Activated naive CD8-positive, alpha-beta T cell (primary cell): Measurements from ENCODE around the gene FCHO2.
"Not testable (repeated sequence)": the region's sequence is repeated elsewhere in the genome, so short reads cannot be mapped to it uniquely, and the experiment has no call there.

ENCODE experiments used
- H3K27ac Mint-ChIP-seq: one replicate; pipeline ENCODE4 v1.8.0; 2021; ENCODE audit warnings: mixed read lengths
- H3K27me3 Mint-ChIP-seq: one replicate; pipeline ENCODE4 v1.8.0; 2021; ENCODE audit warnings: mixed read lengths
- H3K36me3 Mint-ChIP-seq: one replicate; pipeline ENCODE4 v1.8.0; 2021; ENCODE audit warnings: mixed read lengths
- H3K4me1 Mint-ChIP-seq: one replicate; pipeline ENCODE4 v1.8.0; 2021; ENCODE audit warnings: low read depth, mixed read lengths
- H3K4me3 Mint-ChIP-seq: one replicate; pipeline ENCODE4 v1.8.0; 2021; ENCODE audit warnings: mild to moderate bottlenecking, mixed read lengths
- H3K9me3 Mint-ChIP-seq: one replicate; pipeline ENCODE4 v1.8.0; 2021; ENCODE audit warnings: low read depth, mixed read lengths

FCHO2 gene, protein sequence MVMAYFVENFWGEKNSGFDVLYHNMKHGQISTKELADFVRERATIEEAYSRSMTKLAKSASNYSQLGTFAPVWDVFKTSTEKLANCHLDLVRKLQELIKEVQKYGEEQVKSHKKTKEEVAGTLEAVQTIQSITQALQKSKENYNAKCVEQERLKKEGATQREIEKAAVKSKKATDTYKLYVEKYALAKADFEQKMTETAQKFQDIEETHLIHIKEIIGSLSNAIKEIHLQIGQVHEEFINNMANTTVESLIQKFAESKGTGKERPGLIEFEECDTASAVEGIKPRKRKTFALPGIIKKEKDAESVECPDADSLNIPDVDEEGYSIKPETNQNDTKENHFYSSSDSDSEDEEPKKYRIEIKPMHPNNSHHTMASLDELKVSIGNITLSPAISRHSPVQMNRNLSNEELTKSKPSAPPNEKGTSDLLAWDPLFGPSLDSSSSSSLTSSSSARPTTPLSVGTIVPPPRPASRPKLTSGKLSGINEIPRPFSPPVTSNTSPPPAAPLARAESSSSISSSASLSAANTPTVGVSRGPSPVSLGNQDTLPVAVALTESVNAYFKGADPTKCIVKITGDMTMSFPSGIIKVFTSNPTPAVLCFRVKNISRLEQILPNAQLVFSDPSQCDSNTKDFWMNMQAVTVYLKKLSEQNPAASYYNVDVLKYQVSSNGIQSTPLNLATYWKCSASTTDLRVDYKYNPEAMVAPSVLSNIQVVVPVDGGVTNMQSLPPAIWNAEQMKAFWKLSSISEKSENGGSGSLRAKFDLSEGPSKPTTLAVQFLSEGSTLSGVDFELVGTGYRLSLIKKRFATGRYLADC

DNA sequence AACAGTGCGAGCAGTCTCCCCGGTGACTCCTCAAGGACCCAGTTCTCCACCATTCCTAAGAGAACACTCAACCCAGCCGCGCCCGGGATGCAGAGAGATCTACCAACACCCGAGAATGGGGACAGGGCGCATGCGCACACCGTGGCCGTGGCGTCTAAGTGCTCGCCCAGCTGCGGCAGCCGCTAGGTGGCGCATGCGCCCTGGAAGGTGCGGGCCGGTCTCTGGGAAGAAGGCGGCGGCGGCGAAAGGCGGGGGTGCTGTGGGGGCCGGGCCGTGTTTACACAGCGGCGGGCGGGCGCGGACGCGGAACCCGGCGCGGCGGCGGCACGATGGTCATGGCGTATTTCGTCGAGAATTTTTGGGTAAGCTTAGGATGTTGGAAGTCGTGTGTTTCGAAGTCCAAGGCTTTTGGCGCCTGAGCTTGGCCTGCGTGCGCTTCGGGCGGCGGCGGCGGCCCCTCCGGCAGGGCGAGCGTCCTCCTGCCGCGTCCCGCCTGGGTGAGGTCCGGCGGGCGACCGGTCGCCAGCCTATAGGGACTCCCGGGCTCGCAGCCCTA is at the start of gene FCHO2:
TSS of gene FCHO2 (plus strand) at position 274 of the 556 bp plus-strand sequence. CDS start at position 330, 56 bp downstream.
- H3K4me1 Mint-ChIP-seq: peaks cover 12% of the 10 kb centered on the region
- no peaks in the 10 kb centered on the region for H3K9me3 Mint-ChIP-seq
- peaks cover 2% of the 10 kb centered on the region for H3K36me3 Mint-ChIP-seq
- H3K27me3 Mint-ChIP-seq: peaks cover 43% of the 10 kb centered on the region
- peak within 1 kb of the TSS; percentile 50 for H3K27ac Mint-ChIP-seq
- peak within 1 kb of the TSS; percentile 95 for H3K4me3 Mint-ChIP-seq

GRCh38 chr5:72906806-72907205 is 49.0 kb upstream of the FCHO2 start:
- Mint-ChIP-seq H3K27me3 (no peaks in the 10 kb centered on the region), H3K4me3 (no peak overlapping the region)

DNA sequence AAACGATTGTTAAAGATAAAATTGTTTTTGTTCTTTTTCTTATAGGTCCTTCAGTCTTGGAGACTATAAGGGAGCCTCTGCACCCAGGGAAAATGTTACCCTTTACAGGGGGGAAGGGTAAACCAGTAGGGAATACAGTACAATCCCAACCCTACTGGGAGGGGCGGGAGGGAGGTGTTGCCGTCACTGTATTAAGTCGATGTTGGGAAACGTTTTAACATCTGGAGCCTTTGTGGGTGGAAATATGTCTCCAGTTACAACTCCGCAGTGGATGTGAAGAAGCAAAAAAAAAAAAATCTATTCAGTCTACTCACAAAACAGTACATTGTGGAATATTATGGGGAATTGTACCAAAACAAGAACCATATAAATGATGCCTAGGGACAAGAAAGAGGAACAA is 47.2 kb upstream of the FCHO2 start:
- Mint-ChIP-seq H3K4me3 (no peak overlapping the region), H3K36me3 (peaks cover 12% of the 10 kb centered on the region), H3K27me3 (no peaks in the 10 kb centered on the region), H3K4me1 (no peaks in the 10 kb centered on the region), H3K27ac (no peak overlapping the region), H3K9me3 (no peaks in the 10 kb centered on the region)

More at GRCh38 chr5:72906806-72907205, 49.0 kb upstream of the FCHO2 start:
- Mint-ChIP-seq H3K36me3 (peaks cover 14% of the 10 kb centered on the region), H3K9me3 (no peaks in the 10 kb centered on the region), H3K4me1 (no peaks in the 10 kb centered on the region), H3K27ac (no peak overlapping the region)

GRCh38 chr5:72917371-72917776 is 38.5 kb upstream of the FCHO2 start:
- H3K27ac Mint-ChIP-seq: no peak overlapping the region

GRCh38 chr5:72920690-72921502 is 34.9 kb upstream of the FCHO2 start:
- H3K4me1 Mint-ChIP-seq: no peaks in the 10 kb centered on the region
- no peaks in the 10 kb centered on the region for H3K36me3 Mint-ChIP-seq
- H3K4me3 Mint-ChIP-seq: no peak overlapping the region
- H3K9me3 Mint-ChIP-seq: no peaks in the 10 kb centered on the region
- H3K27ac Mint-ChIP-seq: no peak overlapping the region
- H3K27me3 Mint-ChIP-seq: no peaks in the 10 kb centered on the region

More at GRCh38 chr5:72917371-72917776, 38.5 kb upstream of the FCHO2 start:
- Mint-ChIP-seq H3K4me1 (no peaks in the 10 kb centered on the region), H3K27me3 (no peaks in the 10 kb centered on the region), H3K9me3 (no peaks in the 10 kb centered on the region), H3K36me3 (no peaks in the 10 kb centered on the region), H3K4me3 (no peak overlapping the region)

DNA sequence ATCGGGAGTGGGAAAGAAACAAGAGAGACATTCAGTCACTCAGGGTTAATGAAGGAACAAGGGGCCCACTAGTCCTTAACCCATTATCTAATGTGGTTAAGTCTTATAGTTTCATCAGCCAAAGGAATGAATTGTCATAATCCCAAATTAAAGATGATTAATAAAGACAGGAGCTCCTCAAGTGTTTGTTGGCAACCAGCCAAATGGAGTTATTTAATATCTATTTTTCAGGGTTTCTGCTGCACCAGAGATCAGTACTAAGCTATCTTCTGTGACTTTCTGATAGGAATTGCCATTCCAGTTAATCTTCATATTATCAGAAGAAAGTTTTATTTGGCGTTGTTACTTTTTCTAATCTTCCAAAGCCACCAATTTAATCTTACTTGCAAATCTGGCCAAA is 34.0 kb upstream of the FCHO2 start:
- Mint-ChIP-seq H3K27me3 (no peaks in the 10 kb centered on the region), H3K4me3 (no peak overlapping the region), H3K36me3 (no peaks in the 10 kb centered on the region), H3K27ac (no peak overlapping the region), H3K4me1 (no peaks in the 10 kb centered on the region), H3K9me3 (no peaks in the 10 kb centered on the region)

DNA sequence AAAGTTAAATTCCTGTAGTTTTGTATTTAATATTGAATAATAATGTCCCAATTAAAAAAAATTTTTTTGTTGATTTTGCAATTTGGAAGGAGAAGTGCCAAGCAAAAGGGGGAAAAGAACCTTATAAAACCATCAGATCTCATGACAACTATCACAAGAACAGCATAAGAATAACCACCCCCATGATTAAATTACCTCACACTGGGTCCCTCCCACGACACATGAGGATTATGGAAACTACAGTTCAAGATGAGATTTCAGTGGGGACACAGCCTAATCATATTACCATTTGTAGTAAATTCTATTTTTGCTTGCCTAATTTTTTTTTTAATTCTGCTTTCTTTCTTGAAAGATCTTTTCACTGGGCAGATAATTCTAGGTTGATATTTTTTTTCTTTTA is 33.4 kb upstream of the FCHO2 start:
- no peak overlapping the region for H3K4me3 Mint-ChIP-seq
- no peaks in the 10 kb centered on the region for H3K27me3 Mint-ChIP-seq
- H3K27ac Mint-ChIP-seq: no peak overlapping the region
- no peaks in the 10 kb centered on the region for H3K9me3 Mint-ChIP-seq
- no peaks in the 10 kb centered on the region for H3K4me1 Mint-ChIP-seq
- H3K36me3 Mint-ChIP-seq: no peaks in the 10 kb centered on the region

DNA sequence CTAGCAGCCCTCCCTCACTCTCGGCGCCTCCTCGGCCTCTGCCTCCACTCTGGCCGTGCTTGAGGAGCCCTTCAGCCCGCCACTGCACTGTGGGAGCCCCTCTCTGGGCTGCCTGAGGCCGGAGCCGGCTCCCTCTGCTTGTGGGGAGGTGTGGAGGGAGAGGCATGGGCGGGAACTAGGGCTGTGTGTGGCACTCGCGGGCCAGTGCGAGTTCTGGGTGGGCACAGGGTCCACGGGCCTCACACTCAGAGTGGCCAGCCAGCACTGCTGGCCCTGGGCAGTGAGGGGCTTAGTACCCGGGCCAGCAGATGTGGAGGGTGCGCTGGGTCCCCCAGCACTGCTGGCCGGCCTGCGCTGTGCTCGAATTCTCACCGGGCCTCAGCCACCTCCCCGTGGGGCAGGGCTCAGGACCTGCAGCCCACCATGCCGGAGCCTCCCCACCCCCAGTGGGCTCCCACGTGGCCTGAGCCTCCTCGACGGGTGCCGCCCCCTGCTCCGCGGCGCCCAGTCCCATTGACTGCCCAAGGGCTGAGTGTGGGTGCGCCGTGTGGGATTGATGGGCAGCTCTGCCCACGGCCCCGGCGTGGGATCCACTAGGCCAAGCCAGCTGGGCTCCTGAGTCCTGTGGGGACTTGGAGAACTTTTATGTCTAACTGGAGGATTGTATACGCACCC is 30.4 kb upstream of the FCHO2 start:
- H3K27ac Mint-ChIP-seq: no peak overlapping the region
- no peaks in the 10 kb centered on the region for H3K9me3 Mint-ChIP-seq
- no peaks in the 10 kb centered on the region for H3K27me3 Mint-ChIP-seq
- H3K4me1 Mint-ChIP-seq: no peaks in the 10 kb centered on the region
- H3K4me3 Mint-ChIP-seq: no peak overlapping the region
- H3K36me3 Mint-ChIP-seq: no peaks in the 10 kb centered on the region

- not testable (repeated sequence) for H3K4me3 Mint-ChIP-seq, H3K9me3 Mint-ChIP-seq, H3K4me1 Mint-ChIP-seq, H3K36me3 Mint-ChIP-seq, H3K27ac Mint-ChIP-seq
- peaks cover 17% of the 10 kb centered on the region for H3K27me3 Mint-ChIP-seq
Measured at GRCh38 chr5:72932686-72933085, 23.2 kb upstream of the FCHO2 start.

DNA sequence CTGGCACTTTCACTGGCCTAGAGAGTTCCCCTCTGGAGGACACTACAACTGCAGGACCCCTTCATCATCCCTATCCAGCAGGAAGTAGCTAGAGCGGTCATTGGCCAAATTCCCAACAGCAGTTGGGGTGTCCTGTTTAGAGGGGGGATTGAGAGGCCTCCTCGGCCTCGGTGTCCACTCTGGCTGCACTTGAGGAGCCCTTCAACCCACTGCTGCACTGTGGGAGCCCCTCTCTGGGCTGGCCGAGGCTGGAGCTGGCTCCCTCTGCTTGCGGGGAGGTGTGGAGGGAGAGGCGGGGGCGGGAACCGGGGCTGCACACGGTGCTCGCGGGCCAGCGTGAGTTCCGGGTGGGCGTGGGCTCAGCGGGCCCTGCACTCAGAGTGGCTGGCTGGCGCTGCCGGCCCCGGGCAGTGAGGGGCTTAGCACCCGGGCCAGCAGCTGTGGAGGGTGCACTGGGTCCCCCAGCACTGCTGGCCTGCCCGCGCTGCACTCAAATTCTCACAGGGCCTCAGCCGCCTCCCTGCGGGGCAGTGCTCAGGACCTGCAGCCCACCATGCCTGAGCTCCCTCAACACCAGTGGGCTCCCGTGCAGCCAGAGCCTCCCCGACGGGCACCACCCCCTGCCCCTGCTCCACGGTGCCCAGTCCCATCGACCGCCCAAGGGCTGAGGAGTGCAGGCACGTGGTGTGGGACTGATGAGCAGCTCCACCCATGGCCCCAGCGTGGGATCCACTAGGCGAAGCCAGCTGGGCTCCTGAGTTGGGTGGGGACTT is 20.7 kb upstream of the FCHO2 start:
- H3K27me3 Mint-ChIP-seq: peaks cover 27% of the 10 kb centered on the region
- not testable (repeated sequence) for H3K4me1 Mint-ChIP-seq, H3K9me3 Mint-ChIP-seq

DNA sequence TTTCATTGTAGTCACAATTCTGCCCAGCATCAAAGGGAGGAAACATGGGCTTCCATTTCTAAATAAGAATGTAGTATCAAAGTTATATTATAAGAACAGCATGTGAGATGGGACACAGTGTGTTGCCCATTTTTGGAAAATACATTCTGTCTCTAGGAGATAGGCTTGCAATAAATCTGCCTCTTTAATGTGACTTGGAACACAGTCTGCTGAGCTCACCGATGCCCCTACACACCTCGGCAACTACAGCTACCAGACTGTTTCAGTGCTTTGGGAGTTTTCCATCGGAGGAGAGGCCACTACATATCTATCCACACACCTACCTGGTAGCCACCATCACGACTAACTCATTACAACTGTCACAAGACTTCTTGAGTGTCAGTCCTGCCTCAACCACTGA is 18.9 kb upstream of the FCHO2 start:
- Mint-ChIP-seq H3K27me3 (peaks cover 30% of the 10 kb centered on the region), H3K9me3 (no peaks in the 10 kb centered on the region), H3K36me3 (peaks cover 2% of the 10 kb centered on the region), H3K4me1 (no peaks in the 10 kb centered on the region), H3K27ac (no peak overlapping the region), H3K4me3 (no peak overlapping the region)

More for the DNA sequence above, 20.7 kb upstream of the FCHO2 start:
- H3K36me3 Mint-ChIP-seq, H3K4me3 Mint-ChIP-seq, H3K27ac Mint-ChIP-seq: not testable (repeated sequence)

DNA sequence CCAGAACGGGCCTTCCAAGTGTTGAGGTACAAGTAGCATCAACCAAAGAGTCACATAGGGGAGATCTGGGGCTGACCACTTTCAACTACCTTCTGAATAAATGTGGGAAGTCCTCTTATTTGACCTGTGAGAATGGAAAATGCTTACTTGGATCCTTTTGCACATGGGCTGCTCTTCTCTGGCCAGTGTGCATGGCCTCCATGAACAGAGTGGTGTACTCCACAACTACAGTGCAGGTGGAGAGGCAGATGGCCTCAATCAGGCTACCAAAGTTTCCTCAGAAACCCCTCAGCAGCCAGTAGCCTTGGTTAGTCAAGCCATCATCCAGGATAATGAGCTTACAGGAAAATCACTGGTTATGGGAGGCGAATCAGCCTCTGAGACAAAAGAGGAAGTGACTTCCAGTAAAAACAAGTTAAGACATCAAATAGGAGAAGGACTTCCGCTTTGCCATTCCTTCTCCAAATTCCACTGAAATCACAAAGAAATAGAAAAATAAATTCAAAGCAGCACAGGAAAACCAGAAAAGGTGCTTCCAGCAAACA is 18.3 kb upstream of the FCHO2 start:
- no peak overlapping the region for H3K4me3 Mint-ChIP-seq
- no peaks in the 10 kb centered on the region for H3K9me3 Mint-ChIP-seq
- no peak overlapping the region for H3K27ac Mint-ChIP-seq
- peaks cover 2% of the 10 kb centered on the region for H3K36me3 Mint-ChIP-seq
- H3K27me3 Mint-ChIP-seq: peaks cover 30% of the 10 kb centered on the region
- no peaks in the 10 kb centered on the region for H3K4me1 Mint-ChIP-seq

GRCh38 chr5:72938206-72938605 is 17.6 kb upstream of the FCHO2 start:
- no peak overlapping the region for H3K27ac Mint-ChIP-seq
- H3K27me3 Mint-ChIP-seq: peaks cover 30% of the 10 kb centered on the region
- no peak overlapping the region for H3K4me3 Mint-ChIP-seq
- no peaks in the 10 kb centered on the region for H3K9me3 Mint-ChIP-seq
- H3K36me3 Mint-ChIP-seq: peaks cover 2% of the 10 kb centered on the region
- H3K4me1 Mint-ChIP-seq: no peaks in the 10 kb centered on the region
